GM12878 (cell line): ENCODE data around the gene NFS1. TPM values are rescaled to one million over a fixed set of nuclear protein-coding genes. Genes with fewer than 3 reads are reported as not detected.

ENCODE experiments used
- ATAC-seq: fragments of 200-7000 bp; cut with Tn5 transposase; 3 replicates; pipeline ENCODE4 v1.9.1; 2020; ENCODE audit warnings: mild to moderate bottlenecking, moderate library complexity
- BruUV-seq: library from RNA; stranded (reverse); fragments of 400-500 nt; replicated peaks from 2 replicates; lab custom pipeline; 2021; lab: Mats Ljungman, UMichigan
- CTCF ChIA-PET: fragments of 300-600 bp; sonication (Branson Sonifier 250); formaldehyde crosslinking; extraction: SDS; loops from one replicate; lab custom pipeline; 2021; ENCODE audit warnings: inconsistent platforms; lab: Yijun Ruan, JAX
- POLR2A ChIA-PET: fragments of 350-600 bp; formaldehyde crosslinking; extraction: SDS; loops from one replicate; lab custom pipeline; 2021; ENCODE audit warnings: inconsistent platforms; lab: Charles Lee
- RAD21 ChIA-PET: fragments of 300-600 bp; sonication (Branson Sonifier 250); formaldehyde crosslinking; loops from one replicate; lab custom pipeline; 2023; ENCODE audit warnings: antibody characterized with exemption; ENCODE audit not compliant: unreplicated experiment; lab: Charles Lee
- SMC1A ChIA-PET: fragments of 300-600 bp; sonication (Branson Sonifier 250); formaldehyde crosslinking; loops from one replicate; lab custom pipeline; 2023; ENCODE audit not compliant: unreplicated experiment, uncharacterized antibody; lab: Charles Lee
- DNase-seq: peaks from one replicate; pipeline ENCODE4 v3.0.0-alpha.2; 2011; ENCODE audit warnings: low read depth, low spot score
- FAIRE-seq: peaks from 3 replicates; lab custom pipeline; 2011; peaks lifted over from hg19 to GRCh38; lab: Jason Lieb, UNC
- H2AFZ ChIP-seq: 2 replicates; pipeline ENCODE4 v1.6.0; 2011; ENCODE audit warnings: low read depth, low read length, control low read depth; ENCODE audit not compliant: control insufficient read depth
- H3K27ac ChIP-seq: 2 replicates; pipeline ENCODE4 v1.5.1; 2011; ENCODE audit warnings: control low read depth; ENCODE audit not compliant: control insufficient read depth, insufficient read depth
- H3K27me3 ChIP-seq, 2 experiments: replicated peaks in 1 of 2; 2 replicates each; pipeline versions ENCODE4 v1.6.0 to v1.6.1; 2011; ENCODE audit warnings: low read length in 1 of 2; ENCODE audit not compliant: control insufficient read depth in 2 of 2, insufficient read depth in 2 of 2
- H3K36me3 ChIP-seq, 2 experiments: 2 replicates each; pipeline ENCODE4 v1.5.1; 2011; ENCODE audit warnings: low read length in 1 of 2; ENCODE audit not compliant: control insufficient read depth in 2 of 2, insufficient read depth in 2 of 2
- H3K4me1 ChIP-seq: 2 replicates; pipeline ENCODE4 v1.6.1; 2011; ENCODE audit warnings: mild to moderate bottlenecking, low read length, moderate library complexity, mixed read lengths; ENCODE audit not compliant: control insufficient read depth, insufficient read depth
- H3K4me2 ChIP-seq: 2 replicates; pipeline ENCODE4 v1.6.0; 2011; ENCODE audit warnings: control low read depth; ENCODE audit not compliant: control insufficient read depth, insufficient read depth
- H3K4me3 ChIP-seq: fragments of 200-600 bp; sonication (generic); 2 replicates; pipeline ENCODE4 v1.5.1; 2016
- H3K79me2 ChIP-seq: 2 replicates; pipeline ENCODE4 v1.6.0; 2011; ENCODE audit warnings: low read length; ENCODE audit not compliant: control insufficient read depth, insufficient read depth
- H3K9ac ChIP-seq: 2 replicates; pipeline ENCODE4 v1.8.0; 2011; ENCODE audit warnings: low read length, control low read depth, mixed read lengths; ENCODE audit not compliant: control insufficient read depth, insufficient read depth
- H3K9me3 ChIP-seq: replicated peaks from 3 replicates; pipeline ENCODE4 v1.5.1; 2011; ENCODE audit warnings: mild to moderate bottlenecking, low read length; ENCODE audit not compliant: control insufficient read depth, insufficient read depth
- H4K20me1 ChIP-seq: 2 replicates; pipeline ENCODE4 v1.6.0; 2011; ENCODE audit not compliant: control insufficient read depth, insufficient read depth
- BHLHE40 ChIP-seq, 2 experiments: fragments of 450-650 bp in 1 of 2; IDR thresholded peaks; 2 replicates each; pipeline ENCODE4 v1.6.1; 2011 to 2017; ENCODE audit warnings: low read depth in 2 of 2, borderline replicate concordance in 1 of 2, improper control_type of control experiment in 1 of 2, low read length in 1 of 2, mild to moderate bottlenecking in 1 of 2
- FOS ChIP-seq: IDR thresholded peaks from 3 replicates; pipeline ENCODE4 v1.6.1; 2011; ENCODE audit warnings: borderline replicate concordance; ENCODE audit not compliant: insufficient read length; ENCODE audit errors: extremely low read depth
- PML ChIP-seq: IDR thresholded peaks from 2 replicates; pipeline ENCODE4 v1.6.1; 2012; ENCODE audit warnings: low read length, inconsistent platforms
- RAD21 ChIP-seq: IDR thresholded peaks from 2 replicates; pipeline ENCODE4 v1.6.1; 2011; ENCODE audit warnings: mild to moderate bottlenecking, low read depth, low read length, moderate library complexity; ENCODE audit not compliant: insufficient read depth
- WGBS: methylation state at CpG from one replicate; pipeline ENCODE4 v1.1.6; 2016; ENCODE audit warnings: low lambda C conversion rate; ENCODE audit not compliant: insufficient replicate concordance, insufficient coverage; ENCODE audit errors: missing lambda C conversion rate; 5-methylcytosine and 5-hydroxymethylcytosine counted together
- in situ Hi-C: fragments of 300-500 bp; cut with MboI; formaldehyde crosslinking; loops from 9 replicates; pipeline ENCODE4 v1.14.3; 2018; ENCODE audit warnings: mixed read lengths
- intact Hi-C: fragments of 100-400 bp; cut with micrococcal nuclease; formaldehyde crosslinking; loops from one replicate; pipeline ENCODE4 v1.14.2; 2022; ENCODE audit not compliant: unreplicated experiment
- polyA plus RNA-seq, 11 experiments: library from polyadenylated mRNA; depleted of rRNA in 4 of 11; unstranded in 6 of 11; stranded (reverse) in 5 of 11; fragments of >200 nt; fragmentation: Nextera tagmentation in 4 of 11; fragmentation: Illumina TruSeq in 1 of 11; extraction: Ambion mirVana in 4 of 11; extraction: Trizol in 1 of 11; gene quantifications; 1 replicate in 1 of 11; 2 replicates in 10 of 11; pipeline versions ENCODE4 v1.2.1 to v1.2.3, GENCODE V29; 2011 to 2016; ENCODE audit warnings: inconsistent platforms in 2 of 11, missing spikeins in 2 of 11, low read depth in 1 of 11
- total RNA-seq, 4 experiments: library from RNA; depleted of rRNA in 3 of 4; stranded (reverse); fragments of >200 nt in 3 of 4; fragmentation: Illumina TruSeq in 1 of 4; extraction: Trizol in 1 of 4; gene quantifications; 2 replicates each; pipeline versions ENCODE4 v1.2.1 to v1.2.3, GENCODE V29; 2013 to 2021
- TF ChIP-seq, protein P1 (sequence below): IDR thresholded peaks from 2 replicates; pipeline ENCODE4 v1.6.1; 2012; ENCODE audit warnings: low read depth, low read length, improper control_type of control experiment
- TF ChIP-seq, protein P2 (sequence below): fragments of 450-650 bp; formaldehyde crosslinking; IDR thresholded peaks from 2 replicates; pipeline ENCODE4 v1.4.0; 2020; ENCODE audit warnings: mild to moderate bottlenecking, moderate library complexity
- TF ChIP-seq, protein P3 (sequence below): IDR thresholded peaks from 2 replicates; pipeline ENCODE4 v1.6.1; 2011; ENCODE audit warnings: low read depth, mild to moderate bottlenecking, low read length, moderate library complexity, borderline replicate concordance; ENCODE audit errors: extremely low read depth
- TF ChIP-seq, protein P4 (sequence below): fragments of 450-650 bp; IDR thresholded peaks from 2 replicates; pipeline ENCODE4 v1.6.1; 2017; ENCODE audit warnings: mild to moderate bottlenecking
- TF ChIP-seq, protein P5 (sequence below): fragments of 450-650 bp; IDR thresholded peaks from 2 replicates; pipeline ENCODE4 v1.6.1; 2016; ENCODE audit warnings: mild to moderate bottlenecking, moderate library complexity, borderline replicate concordance

NFS1 gene
- total and polyA plus RNA-seq, 10 of the 15 experiments (the other 5 are each of a cell fraction or from before 2014, with no cell fraction given) = 9.2 to 74.1 (median 38.6) TPM

DNA sequence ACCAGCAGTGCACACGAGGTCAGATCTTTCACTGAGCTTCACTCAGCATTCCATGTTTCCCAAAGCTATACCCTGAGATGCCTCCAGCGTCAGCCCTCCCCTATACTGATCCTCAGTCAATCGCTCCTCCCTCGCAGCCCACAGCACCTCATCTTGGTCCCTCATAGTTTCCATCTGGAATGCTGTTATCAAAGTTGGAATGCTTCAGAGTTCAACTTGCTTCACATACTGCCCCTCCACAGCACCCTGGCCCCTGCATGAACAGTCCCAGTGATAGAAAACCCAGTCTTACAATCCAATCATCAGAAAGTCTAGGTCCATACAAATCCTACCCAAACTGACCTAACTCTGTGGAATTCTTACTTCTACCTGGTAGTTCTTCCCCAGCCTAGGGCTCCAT is 63.5 kb downstream of the NFS1 start:
- no peak for FAIRE-seq
- Histone ChIP-seq H3K4me3 (no peak overlapping the region), H2AFZ (no peak overlapping the region), H3K27ac (no peak overlapping the region), H3K4me2 (no peak overlapping the region), H3K27me3 (no peaks in the 10 kb centered on the region), H3K36me3 (peaks cover 7 to 18% of the 10 kb centered on the region in 2 experiments; a peak in 3 of 4 replicates), H3K9ac (no peak overlapping the region), H3K79me2 (no peaks in the 10 kb centered on the region; the same call in none of the 2 replicates), H3K4me1 (no peaks in the 10 kb centered on the region), H3K9me3 (no peaks in the 10 kb centered on the region), H4K20me1 (no peaks in the 10 kb centered on the region)
- ChIA-PET CTCF (interaction anchor here (1.2 to 1.5 kb wide), 2 partner anchors 25 to 189 kb away, joined by 3 to 4 read pairs; no protein-coding TSS in a partner anchor), SMC1A (interaction anchor here (0.9 to 1.2 kb wide), 2 partner anchors 10 to 24 kb away, joined by 3 read pairs; no protein-coding TSS in a partner anchor), RAD21 (no interaction called here), POLR2A (no interaction called here)
- intact Hi-C loops (no loop called here), in situ Hi-C loops (no loop called here)
- WGBS = 86% methylated on average over 4 of the region's 4 CpGs
- no peak for ATAC-seq
- no TSS peak for BruUV-seq
- DNase-seq = no peak
- TF ChIP-seq, protein P1, sequence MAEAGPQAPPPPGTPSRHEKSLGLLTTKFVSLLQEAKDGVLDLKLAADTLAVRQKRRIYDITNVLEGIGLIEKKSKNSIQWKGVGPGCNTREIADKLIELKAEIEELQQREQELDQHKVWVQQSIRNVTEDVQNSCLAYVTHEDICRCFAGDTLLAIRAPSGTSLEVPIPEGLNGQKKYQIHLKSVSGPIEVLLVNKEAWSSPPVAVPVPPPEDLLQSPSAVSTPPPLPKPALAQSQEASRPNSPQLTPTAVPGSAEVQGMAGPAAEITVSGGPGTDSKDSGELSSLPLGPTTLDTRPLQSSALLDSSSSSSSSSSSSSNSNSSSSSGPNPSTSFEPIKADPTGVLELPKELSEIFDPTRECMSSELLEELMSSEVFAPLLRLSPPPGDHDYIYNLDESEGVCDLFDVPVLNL = no peak
- TF ChIP-seq, protein P2, sequence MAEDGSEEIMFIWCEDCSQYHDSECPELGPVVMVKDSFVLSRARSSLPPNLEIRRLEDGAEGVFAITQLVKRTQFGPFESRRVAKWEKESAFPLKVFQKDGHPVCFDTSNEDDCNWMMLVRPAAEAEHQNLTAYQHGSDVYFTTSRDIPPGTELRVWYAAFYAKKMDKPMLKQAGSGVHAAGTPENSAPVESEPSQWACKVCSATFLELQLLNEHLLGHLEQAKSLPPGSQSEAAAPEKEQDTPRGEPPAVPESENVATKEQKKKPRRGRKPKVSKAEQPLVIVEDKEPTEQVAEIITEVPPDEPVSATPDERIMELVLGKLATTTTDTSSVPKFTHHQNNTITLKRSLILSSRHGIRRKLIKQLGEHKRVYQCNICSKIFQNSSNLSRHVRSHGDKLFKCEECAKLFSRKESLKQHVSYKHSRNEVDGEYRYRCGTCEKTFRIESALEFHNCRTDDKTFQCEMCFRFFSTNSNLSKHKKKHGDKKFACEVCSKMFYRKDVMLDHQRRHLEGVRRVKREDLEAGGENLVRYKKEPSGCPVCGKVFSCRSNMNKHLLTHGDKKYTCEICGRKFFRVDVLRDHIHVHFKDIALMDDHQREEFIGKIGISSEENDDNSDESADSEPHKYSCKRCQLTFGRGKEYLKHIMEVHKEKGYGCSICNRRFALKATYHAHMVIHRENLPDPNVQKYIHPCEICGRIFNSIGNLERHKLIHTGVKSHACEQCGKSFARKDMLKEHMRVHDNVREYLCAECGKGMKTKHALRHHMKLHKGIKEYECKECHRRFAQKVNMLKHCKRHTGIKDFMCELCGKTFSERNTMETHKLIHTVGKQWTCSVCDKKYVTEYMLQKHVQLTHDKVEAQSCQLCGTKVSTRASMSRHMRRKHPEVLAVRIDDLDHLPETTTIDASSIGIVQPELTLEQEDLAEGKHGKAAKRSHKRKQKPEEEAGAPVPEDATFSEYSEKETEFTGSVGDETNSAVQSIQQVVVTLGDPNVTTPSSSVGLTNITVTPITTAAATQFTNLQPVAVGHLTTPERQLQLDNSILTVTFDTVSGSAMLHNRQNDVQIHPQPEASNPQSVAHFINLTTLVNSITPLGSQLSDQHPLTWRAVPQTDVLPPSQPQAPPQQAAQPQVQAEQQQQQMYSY (CRISPR knock-in tag) = no peak
- TF ChIP-seq RAD21 (no peak), PML (no peak), FOS (no peak), BHLHE40 (IDR thresholded peaks at IDR 0.05; ENCODE audit: borderline replicate concordance in 1 of 2, low read depth in 2 of 2, low read length in 1 of 2) (no peak)
- TF ChIP-seq, protein P3, sequence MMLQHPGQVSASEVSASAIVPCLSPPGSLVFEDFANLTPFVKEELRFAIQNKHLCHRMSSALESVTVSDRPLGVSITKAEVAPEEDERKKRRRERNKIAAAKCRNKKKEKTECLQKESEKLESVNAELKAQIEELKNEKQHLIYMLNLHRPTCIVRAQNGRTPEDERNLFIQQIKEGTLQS = no peak
- TF ChIP-seq, protein P4, sequence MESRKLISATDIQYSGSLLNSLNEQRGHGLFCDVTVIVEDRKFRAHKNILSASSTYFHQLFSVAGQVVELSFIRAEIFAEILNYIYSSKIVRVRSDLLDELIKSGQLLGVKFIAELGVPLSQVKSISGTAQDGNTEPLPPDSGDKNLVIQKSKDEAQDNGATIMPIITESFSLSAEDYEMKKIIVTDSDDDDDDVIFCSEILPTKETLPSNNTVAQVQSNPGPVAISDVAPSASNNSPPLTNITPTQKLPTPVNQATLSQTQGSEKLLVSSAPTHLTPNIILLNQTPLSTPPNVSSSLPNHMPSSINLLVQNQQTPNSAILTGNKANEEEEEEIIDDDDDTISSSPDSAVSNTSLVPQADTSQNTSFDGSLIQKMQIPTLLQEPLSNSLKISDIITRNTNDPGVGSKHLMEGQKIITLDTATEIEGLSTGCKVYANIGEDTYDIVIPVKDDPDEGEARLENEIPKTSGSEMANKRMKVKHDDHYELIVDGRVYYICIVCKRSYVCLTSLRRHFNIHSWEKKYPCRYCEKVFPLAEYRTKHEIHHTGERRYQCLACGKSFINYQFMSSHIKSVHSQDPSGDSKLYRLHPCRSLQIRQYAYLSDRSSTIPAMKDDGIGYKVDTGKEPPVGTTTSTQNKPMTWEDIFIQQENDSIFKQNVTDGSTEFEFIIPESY = no peak
- TF ChIP-seq, protein P5, sequence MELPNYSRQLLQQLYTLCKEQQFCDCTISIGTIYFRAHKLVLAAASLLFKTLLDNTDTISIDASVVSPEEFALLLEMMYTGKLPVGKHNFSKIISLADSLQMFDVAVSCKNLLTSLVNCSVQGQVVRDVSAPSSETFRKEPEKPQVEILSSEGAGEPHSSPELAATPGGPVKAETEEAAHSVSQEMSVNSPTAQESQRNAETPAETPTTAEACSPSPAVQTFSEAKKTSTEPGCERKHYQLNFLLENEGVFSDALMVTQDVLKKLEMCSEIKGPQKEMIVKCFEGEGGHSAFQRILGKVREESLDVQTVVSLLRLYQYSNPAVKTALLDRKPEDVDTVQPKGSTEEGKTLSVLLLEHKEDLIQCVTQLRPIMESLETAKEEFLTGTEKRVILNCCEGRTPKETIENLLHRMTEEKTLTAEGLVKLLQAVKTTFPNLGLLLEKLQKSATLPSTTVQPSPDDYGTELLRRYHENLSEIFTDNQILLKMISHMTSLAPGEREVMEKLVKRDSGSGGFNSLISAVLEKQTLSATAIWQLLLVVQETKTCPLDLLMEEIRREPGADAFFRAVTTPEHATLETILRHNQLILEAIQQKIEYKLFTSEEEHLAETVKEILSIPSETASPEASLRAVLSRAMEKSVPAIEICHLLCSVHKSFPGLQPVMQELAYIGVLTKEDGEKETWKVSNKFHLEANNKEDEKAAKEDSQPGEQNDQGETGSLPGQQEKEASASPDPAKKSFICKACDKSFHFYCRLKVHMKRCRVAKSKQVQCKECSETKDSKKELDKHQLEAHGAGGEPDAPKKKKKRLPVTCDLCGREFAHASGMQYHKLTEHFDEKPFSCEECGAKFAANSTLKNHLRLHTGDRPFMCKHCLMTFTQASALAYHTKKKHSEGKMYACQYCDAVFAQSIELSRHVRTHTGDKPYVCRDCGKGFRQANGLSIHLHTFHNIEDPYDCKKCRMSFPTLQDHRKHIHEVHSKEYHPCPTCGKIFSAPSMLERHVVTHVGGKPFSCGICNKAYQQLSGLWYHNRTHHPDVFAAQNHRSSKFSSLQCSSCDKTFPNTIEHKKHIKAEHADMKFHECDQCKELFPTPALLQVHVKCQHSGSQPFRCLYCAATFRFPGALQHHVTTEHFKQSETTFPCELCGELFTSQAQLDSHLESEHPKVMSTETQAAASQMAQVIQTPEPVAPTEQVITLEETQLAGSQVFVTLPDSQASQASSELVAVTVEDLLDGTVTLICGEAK = no peak
